ENCODE data around the gene EME1. TPM values are rescaled to one million over a fixed set of nuclear protein-coding genes. Genes with fewer than 3 reads are reported as not detected.

Gene EME1
- total and polyA plus RNA-seq, 10 of the 15 experiments (the other 5 are each of a cell fraction or from before 2014, with no cell fraction given), result 13.8 to 40.5 (median 22.0) TPM

GRCh38 chr17:50330151-50330775 is 42.8 kb upstream of the EME1 start:
- no peaks in the 10 kb centered on the region for H3K27me3 ChIP-seq (replicated peaks in 1 of 2; ENCODE audit: control insufficient read depth in 2 of 2, insufficient read depth in 2 of 2, low read length in 1 of 2)
- H4K20me1 ChIP-seq (ENCODE audit: control insufficient read depth, insufficient read depth), result no peaks in the 10 kb centered on the region
- no peak overlapping the region for H3K27ac ChIP-seq (ENCODE audit: control insufficient read depth, insufficient read depth)
- FAIRE-seq (no peak), DNase-seq (ENCODE audit: low read depth, low spot score) (no peak), ATAC-seq (no peak)
- H3K79me2 ChIP-seq (ENCODE audit: control insufficient read depth, insufficient read depth, low read length), result no peaks in the 10 kb centered on the region
- TF ChIP-seq TCF7 (IDR thresholded peaks at IDR 0.05; ENCODE audit: borderline replicate concordance) (no peak), POU2F2 (IDR thresholded peaks at IDR 0.05; ENCODE audit: borderline replicate concordance, low read depth, low read length) (no peak), PAX5 (IDR thresholded peaks at IDR 0.05; ENCODE audit: borderline replicate concordance, low read depth, low read length) (no peak)
- TF ChIP-seq, protein P1, sequence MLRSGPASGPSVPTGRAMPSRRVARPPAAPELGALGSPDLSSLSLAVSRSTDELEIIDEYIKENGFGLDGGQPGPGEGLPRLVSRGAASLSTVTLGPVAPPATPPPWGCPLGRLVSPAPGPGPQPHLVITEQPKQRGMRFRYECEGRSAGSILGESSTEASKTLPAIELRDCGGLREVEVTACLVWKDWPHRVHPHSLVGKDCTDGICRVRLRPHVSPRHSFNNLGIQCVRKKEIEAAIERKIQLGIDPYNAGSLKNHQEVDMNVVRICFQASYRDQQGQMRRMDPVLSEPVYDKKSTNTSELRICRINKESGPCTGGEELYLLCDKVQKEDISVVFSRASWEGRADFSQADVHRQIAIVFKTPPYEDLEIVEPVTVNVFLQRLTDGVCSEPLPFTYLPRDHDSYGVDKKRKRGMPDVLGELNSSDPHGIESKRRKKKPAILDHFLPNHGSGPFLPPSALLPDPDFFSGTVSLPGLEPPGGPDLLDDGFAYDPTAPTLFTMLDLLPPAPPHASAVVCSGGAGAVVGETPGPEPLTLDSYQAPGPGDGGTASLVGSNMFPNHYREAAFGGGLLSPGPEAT (IDR thresholded peaks at IDR 0.05; ENCODE audit: low read depth), result no peak
- peaks cover 3% of the 10 kb centered on the region for H3K4me1 ChIP-seq (ENCODE audit: control insufficient read depth, insufficient read depth, low read length)
- RAD21 ChIA-PET (ENCODE audit: unreplicated experiment), result interaction anchor here (0.8 to 3.8 kb wide), 4 partner anchors 12 to 130 kb away, joined by 3 to 17 read pairs (median 4); no protein-coding TSS in a partner anchor
- WGBS (ENCODE audit: insufficient coverage, insufficient replicate concordance, low lambda C conversion rate, missing lambda C conversion rate), result 57% methylated on average over 11 of the region's 11 CpGs
- SMC1A ChIA-PET (ENCODE audit: uncharacterized antibody, unreplicated experiment), result interaction anchor here (0.5 to 3.0 kb wide), 8 partner anchors 9 to 585 kb away, joined by 3 to 11 read pairs (median 4); no protein-coding TSS in a partner anchor
- POLR2A ChIA-PET, result no interaction called here
- no peak overlapping the region for H3K4me2 ChIP-seq (ENCODE audit: control insufficient read depth, insufficient read depth)
- H3K36me3 ChIP-seq (ENCODE audit: control insufficient read depth in 2 of 2, insufficient read depth in 2 of 2, low read length in 1 of 2), result no peaks in the 10 kb centered on the region
- H3K9ac ChIP-seq (ENCODE audit: control insufficient read depth, insufficient read depth, low read length), result no peak overlapping the region
- CTCF ChIA-PET, result interaction anchor here (0.7 to 8.0 kb wide), 9 partner anchors 9 to 298 kb away, joined by 3 to 72 read pairs (median 5); partner anchors contain the start of gene COL1A1
- in situ Hi-C loops (cut with MboI) (no loop called here), intact Hi-C loops (cut with micrococcal nuclease; ENCODE audit: unreplicated experiment) (no loop called here)
- H2AFZ ChIP-seq (ENCODE audit: control insufficient read depth, low read depth, low read length), result no peak overlapping the region
- no peak overlapping the region for H3K4me3 ChIP-seq
- BruUV-seq (replicated peaks), result no TSS peak
- H3K9me3 ChIP-seq (replicated peaks; ENCODE audit: control insufficient read depth, insufficient read depth, low read length), result no peaks in the 10 kb centered on the region

Data from GM12878 (cell line).